Measurements from ENCODE around the gene PCNX3. TPM values are rescaled to one million over a fixed set of nuclear protein-coding genes. Genes with fewer than 3 reads are reported as not detected.

The PCNX3 gene
- polyA plus RNA-seq, 3 donors = 0.58 to 36.4 (median 1.7) TPM

DNA sequence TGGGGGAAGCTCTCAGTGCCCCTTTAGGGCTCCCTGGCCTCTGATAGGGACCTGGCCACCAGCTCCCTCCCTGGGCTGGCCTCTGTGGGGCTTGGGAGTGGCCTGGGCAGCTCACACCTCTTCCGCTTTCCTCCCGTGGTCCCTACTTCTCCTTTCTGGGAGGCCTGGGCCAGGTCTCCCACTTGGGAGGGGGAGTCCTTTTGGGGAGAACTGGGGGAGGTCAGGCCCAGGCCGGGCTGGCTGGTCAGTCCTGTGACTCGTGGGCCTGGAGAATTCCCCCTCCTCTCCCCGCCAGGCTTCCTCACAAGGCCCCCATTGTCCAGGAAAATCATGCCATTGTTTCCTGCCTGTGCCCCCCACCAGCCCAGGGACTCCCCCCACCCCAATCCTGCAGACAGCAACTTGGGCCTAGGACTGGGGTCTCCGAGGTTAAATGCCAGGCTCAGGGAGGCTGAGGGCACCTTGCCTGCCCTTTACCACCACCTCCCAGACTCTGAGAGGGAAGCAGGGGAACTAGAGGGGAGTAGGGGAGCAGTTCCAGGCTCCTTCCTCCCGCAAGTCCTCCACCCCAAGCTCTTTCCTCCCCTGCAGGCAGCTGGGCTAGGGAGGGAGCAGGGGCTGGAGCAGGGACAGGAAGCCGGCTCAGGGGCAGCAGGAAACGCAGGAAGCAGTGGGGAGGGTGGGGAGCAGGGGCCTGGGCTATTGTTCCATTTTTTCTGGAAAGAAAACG lies 4.4 kb upstream of the PCNX3 start:
- Mint-ChIP-seq H3K4me3 (peak overlapping the region; percentile 89 to 96), H3K27ac (peak overlapping the region; percentile 90 to 99 (median 97)), H3K4me1 (peaks cover 41% of the 10 kb centered on the region), H3K9me3 (peaks cover 0 to 2% (median 1%) of the 10 kb centered on the region in 7 donors), H3K27me3 (ENCODE audit: low read depth in 3 of 3) (no peaks in the 10 kb centered on the region), H3K36me3 (peaks cover 45 to 60% of the 10 kb centered on the region in 2 donors)
- Histone ChIP-seq H3K27me3 (ENCODE audit: control insufficient read depth in 2 of 2, insufficient read depth in 2 of 2, low read length in 2 of 2) (no peaks in the 10 kb centered on the region), H2AFZ (ENCODE audit: insufficient read depth, low read depth, low read length, poor library complexity, severe bottlenecking) (no peak overlapping the region), H3K27ac (ENCODE audit: low read depth in 1 of 2, low read length in 2 of 2) (peak overlapping the region; percentile 94 to 96), H3K9me3 (replicated peaks in 1 of 2; ENCODE audit: control insufficient read depth in 1 of 2, insufficient read depth in 1 of 2, low read length in 2 of 2) (no peaks in the 10 kb centered on the region), H3K79me2 (ENCODE audit: insufficient read depth, low read length) (peaks cover 88% of the 10 kb centered on the region), H3K36me3 (replicated peaks in 1 of 2; ENCODE audit: control insufficient read depth in 1 of 2, insufficient read depth in 2 of 2, low read length in 2 of 2) (peaks cover 40 to 44% of the 10 kb centered on the region in 2 donors), H3K4me3 (replicated peaks in 1 of 3; ENCODE audit: low read depth in 2 of 3, low read length in 3 of 3) (peak overlapping the region; percentile 72 to 96 (median 93)), H3K4me1 (ENCODE audit: control insufficient read depth in 1 of 2, insufficient read depth in 2 of 2, low read length in 2 of 2) (peaks cover 40 to 57% of the 10 kb centered on the region in 2 donors), H3K4me2 (replicated peaks; ENCODE audit: extremely low read depth, low read length, poor library complexity, severe bottlenecking) (peak overlapping the region; percentile 99), H3K9ac (ENCODE audit: insufficient read depth, low read length, poor library complexity, severe bottlenecking) (peak overlapping the region; percentile 92), H4K20me1 (ENCODE audit: insufficient read depth, low read length) (peaks cover 83% of the 10 kb centered on the region)
- TF ChIP-seq, protein P1, sequence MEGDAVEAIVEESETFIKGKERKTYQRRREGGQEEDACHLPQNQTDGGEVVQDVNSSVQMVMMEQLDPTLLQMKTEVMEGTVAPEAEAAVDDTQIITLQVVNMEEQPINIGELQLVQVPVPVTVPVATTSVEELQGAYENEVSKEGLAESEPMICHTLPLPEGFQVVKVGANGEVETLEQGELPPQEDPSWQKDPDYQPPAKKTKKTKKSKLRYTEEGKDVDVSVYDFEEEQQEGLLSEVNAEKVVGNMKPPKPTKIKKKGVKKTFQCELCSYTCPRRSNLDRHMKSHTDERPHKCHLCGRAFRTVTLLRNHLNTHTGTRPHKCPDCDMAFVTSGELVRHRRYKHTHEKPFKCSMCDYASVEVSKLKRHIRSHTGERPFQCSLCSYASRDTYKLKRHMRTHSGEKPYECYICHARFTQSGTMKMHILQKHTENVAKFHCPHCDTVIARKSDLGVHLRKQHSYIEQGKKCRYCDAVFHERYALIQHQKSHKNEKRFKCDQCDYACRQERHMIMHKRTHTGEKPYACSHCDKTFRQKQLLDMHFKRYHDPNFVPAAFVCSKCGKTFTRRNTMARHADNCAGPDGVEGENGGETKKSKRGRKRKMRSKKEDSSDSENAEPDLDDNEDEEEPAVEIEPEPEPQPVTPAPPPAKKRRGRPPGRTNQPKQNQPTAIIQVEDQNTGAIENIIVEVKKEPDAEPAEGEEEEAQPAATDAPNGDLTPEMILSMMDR (IDR thresholded peaks at IDR 0.05) = no peak
- intact Hi-C loops (cut with micrococcal nuclease) = loop anchor here (5.0 to 10.0 kb wide), 3 partner anchors 34 to 69 kb away; partner anchors contain the start of gene EHBP1L1 (in 1 of the 2)
- peak; percentile 80 to 89 (median 84) for DNase-seq
- no CpG with 5 or more reads among the region's 10 CpGs for WGBS (ENCODE audit: insufficient coverage)

- Mint-ChIP-seq H3K27ac (peak overlapping the region; percentile 88 to 99 (median 96)), H3K9me3 (peaks cover 0 to 2% (median 0%) of the 10 kb centered on the region in 7 donors), H3K27me3 (ENCODE audit: low read depth in 3 of 3) (no peaks in the 10 kb centered on the region), H3K4me1 (peaks cover 49% of the 10 kb centered on the region), H3K36me3 (peaks cover 40 to 59% of the 10 kb centered on the region in 2 donors), H3K4me3 (peak overlapping the region; percentile 89 to 96)
- H3K9me3 ChIP-seq (replicated peaks in 1 of 2; ENCODE audit: control insufficient read depth in 1 of 2, insufficient read depth in 1 of 2, low read length in 2 of 2) = no peaks in the 10 kb centered on the region
- peaks cover 34 to 39% of the 10 kb centered on the region in 2 donors for H3K36me3 ChIP-seq (replicated peaks in 1 of 2; ENCODE audit: control insufficient read depth in 1 of 2, insufficient read depth in 2 of 2, low read length in 2 of 2)
- peaks cover 48 to 65% of the 10 kb centered on the region in 2 donors for H3K4me1 ChIP-seq (ENCODE audit: control insufficient read depth in 1 of 2, insufficient read depth in 2 of 2, low read length in 2 of 2)
- no peak for DNase-seq
- WGBS (ENCODE audit: insufficient coverage) = 30% methylated on average over 2 of the region's 12 CpGs
- TF ChIP-seq, protein P1 (IDR thresholded peaks at IDR 0.05) = no peak
- intact Hi-C loops (cut with micrococcal nuclease) = loop anchor here (5.0 to 10.0 kb wide), 3 partner anchors 35 to 70 kb away; partner anchors contain the start of gene EHBP1L1 (in 1 of the 2)
- H3K27ac ChIP-seq (ENCODE audit: low read depth in 1 of 2, low read length in 2 of 2) = peak overlapping the region; percentile 94 to 96
- peaks cover 95% of the 10 kb centered on the region for H3K79me2 ChIP-seq (ENCODE audit: insufficient read depth, low read length)
- no peak overlapping the region for H2AFZ ChIP-seq (ENCODE audit: insufficient read depth, low read depth, low read length, poor library complexity, severe bottlenecking)
- peaks cover 83% of the 10 kb centered on the region for H4K20me1 ChIP-seq (ENCODE audit: insufficient read depth, low read length)
- peak overlapping the region; percentile 72 to 96 (median 93) for H3K4me3 ChIP-seq (replicated peaks in 1 of 3; ENCODE audit: low read depth in 2 of 3, low read length in 3 of 3)
- peak overlapping the region; percentile 99 for H3K4me2 ChIP-seq (replicated peaks; ENCODE audit: extremely low read depth, low read length, poor library complexity, severe bottlenecking)
- no peaks in the 10 kb centered on the region for H3K27me3 ChIP-seq (ENCODE audit: control insufficient read depth in 2 of 2, insufficient read depth in 2 of 2, low read length in 2 of 2)
- H3K9ac ChIP-seq (ENCODE audit: insufficient read depth, low read length, poor library complexity, severe bottlenecking) = peak overlapping the region; percentile 92
Observed at GRCh38 chr11:65611758-65612603, 3.6 kb upstream of the PCNX3 start.
